Activated naive CD4-positive, alpha-beta T cell treated with anti-CD3 and anti-CD28 coated beads, Interleukin-2, amount 50 U/mL, for 24 hours (primary cell): Measurements from ENCODE around the gene DKKL1.

ENCODE experiments used
- H3K27ac Mint-ChIP-seq: one replicate; pipeline ENCODE4 v1.8.0; 2021; ENCODE audit warnings: mild to moderate bottlenecking, mixed read lengths
- H3K27me3 Mint-ChIP-seq: one replicate; pipeline ENCODE4 v1.8.0; 2021; ENCODE audit warnings: mixed read lengths
- H3K36me3 Mint-ChIP-seq: one replicate; pipeline ENCODE4 v1.8.0; 2021; ENCODE audit warnings: mixed read lengths
- H3K4me1 Mint-ChIP-seq: one replicate; pipeline ENCODE4 v1.8.0; 2021; ENCODE audit warnings: mixed read lengths
- H3K4me3 Mint-ChIP-seq: one replicate; pipeline ENCODE4 v1.8.0; 2021; ENCODE audit warnings: mild to moderate bottlenecking, mixed read lengths
- H3K9me3 Mint-ChIP-seq: one replicate; pipeline ENCODE4 v1.8.0; 2021; ENCODE audit warnings: mixed read lengths

The DKKL1 gene

DNA sequence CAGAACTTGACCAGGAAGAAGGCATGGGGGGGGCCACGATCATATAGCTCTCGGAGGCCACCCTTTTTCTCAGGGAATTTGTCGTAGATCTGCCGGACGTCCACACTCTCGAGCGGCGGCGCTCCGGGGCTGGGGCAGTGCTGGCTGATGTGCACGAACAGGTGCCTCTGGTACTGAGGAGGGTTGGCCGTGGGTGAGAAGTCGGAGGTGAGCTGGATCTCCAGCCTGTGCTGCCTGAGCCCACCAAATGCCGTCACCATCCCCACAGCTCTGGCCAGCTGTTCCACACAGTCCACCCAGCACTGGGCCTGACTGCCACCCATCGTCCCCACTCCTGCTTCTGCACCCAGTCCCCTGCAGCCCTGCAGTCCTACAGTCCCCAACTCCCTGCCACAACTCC is 16.5 kb upstream of the DKKL1 start:
- peaks cover 12% of the 10 kb centered on the region for H3K4me1 Mint-ChIP-seq
- no peak overlapping the region for H3K27ac Mint-ChIP-seq
- H3K4me3 Mint-ChIP-seq, result no peak overlapping the region
- H3K36me3 Mint-ChIP-seq, result no peaks in the 10 kb centered on the region
- H3K27me3 Mint-ChIP-seq, result no peaks in the 10 kb centered on the region
- H3K9me3 Mint-ChIP-seq, result no peaks in the 10 kb centered on the region

GRCh38 chr19:49347835-49348234 is 15.8 kb upstream of the DKKL1 start:
- H3K4me1 Mint-ChIP-seq, result peaks cover 9% of the 10 kb centered on the region
- no peaks in the 10 kb centered on the region for H3K36me3 Mint-ChIP-seq
- no peaks in the 10 kb centered on the region for H3K9me3 Mint-ChIP-seq
- H3K27ac Mint-ChIP-seq, result no peak overlapping the region
- H3K27me3 Mint-ChIP-seq, result no peaks in the 10 kb centered on the region
- no peak overlapping the region for H3K4me3 Mint-ChIP-seq

- H3K27ac Mint-ChIP-seq, result no peak overlapping the region
- H3K4me1 Mint-ChIP-seq, result peaks cover 6% of the 10 kb centered on the region
- no peaks in the 10 kb centered on the region for H3K36me3 Mint-ChIP-seq
- H3K27me3 Mint-ChIP-seq, result peaks cover 2% of the 10 kb centered on the region
- no peak overlapping the region for H3K4me3 Mint-ChIP-seq
- no peaks in the 10 kb centered on the region for H3K9me3 Mint-ChIP-seq
Measured at GRCh38 chr19:49348305-49349189, 15.1 kb upstream of the DKKL1 start.

GRCh38 chr19:49349567-49349966 is 14.1 kb upstream of the DKKL1 start:
- no peaks in the 10 kb centered on the region for H3K36me3 Mint-ChIP-seq
- no peak overlapping the region for H3K4me3 Mint-ChIP-seq
- H3K27me3 Mint-ChIP-seq, result peaks cover 2% of the 10 kb centered on the region
- peaks cover 5% of the 10 kb centered on the region for H3K4me1 Mint-ChIP-seq
- no peak overlapping the region for H3K27ac Mint-ChIP-seq
- H3K9me3 Mint-ChIP-seq, result no peaks in the 10 kb centered on the region

DNA sequence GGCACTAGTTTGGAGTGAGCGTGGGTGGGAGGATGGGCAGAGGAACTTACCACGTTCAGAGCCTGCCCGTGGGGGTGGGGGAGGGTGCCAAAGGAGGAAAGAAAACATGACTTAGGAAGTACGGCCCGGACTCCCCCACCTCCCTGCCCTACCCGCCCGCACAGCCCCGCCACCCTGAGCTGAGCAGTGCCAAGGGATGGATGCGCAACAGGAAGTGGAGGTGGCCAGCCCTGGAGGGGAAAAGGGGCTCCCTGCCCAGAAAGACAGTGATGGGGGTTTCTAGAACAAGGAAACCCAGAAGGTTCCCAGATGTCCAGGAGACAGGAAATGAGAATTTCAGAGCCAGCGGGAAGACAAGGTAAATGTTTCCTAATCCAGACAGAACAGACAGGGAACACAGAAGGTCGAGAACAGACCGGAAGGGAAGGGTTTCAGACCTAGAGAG is 7.7 kb upstream of the DKKL1 start:
- no peaks in the 10 kb centered on the region for H3K9me3 Mint-ChIP-seq
- H3K4me1 Mint-ChIP-seq, result peaks cover 19% of the 10 kb centered on the region
- H3K27me3 Mint-ChIP-seq, result peaks cover 4% of the 10 kb centered on the region
- H3K4me3 Mint-ChIP-seq, result no peak overlapping the region
- no peak overlapping the region for H3K27ac Mint-ChIP-seq
- H3K36me3 Mint-ChIP-seq, result no peaks in the 10 kb centered on the region

DNA sequence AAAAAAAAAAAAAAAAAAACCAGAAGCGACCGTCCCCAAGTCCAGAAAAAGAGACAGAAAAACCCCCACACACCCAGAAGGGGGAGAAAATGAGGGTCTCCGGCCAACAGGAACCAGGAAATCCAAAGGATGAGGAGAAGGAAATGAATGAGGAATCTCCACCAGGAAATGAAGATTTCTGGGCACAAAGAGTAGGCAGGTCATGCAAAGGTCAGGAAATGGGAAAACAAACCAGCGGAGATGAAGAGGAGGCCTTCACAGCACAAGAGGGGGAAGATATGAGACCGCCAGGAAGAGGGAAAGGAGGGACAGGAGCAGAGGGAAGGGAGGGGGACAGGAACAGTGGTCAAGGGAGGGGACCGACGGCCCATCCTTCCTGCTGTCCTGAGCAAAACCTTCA is 7.3 kb upstream of the DKKL1 start:
- peaks cover 22% of the 10 kb centered on the region for H3K4me1 Mint-ChIP-seq
- peaks cover 4% of the 10 kb centered on the region for H3K27me3 Mint-ChIP-seq
- H3K4me3 Mint-ChIP-seq, result no peak overlapping the region
- H3K27ac Mint-ChIP-seq, result no peak overlapping the region
- H3K9me3 Mint-ChIP-seq, result no peaks in the 10 kb centered on the region
- no peaks in the 10 kb centered on the region for H3K36me3 Mint-ChIP-seq

GRCh38 chr19:49357186-49357585 is 6.5 kb upstream of the DKKL1 start:
- no peak overlapping the region for H3K4me3 Mint-ChIP-seq
- H3K27ac Mint-ChIP-seq, result no peak overlapping the region
- no peaks in the 10 kb centered on the region for H3K9me3 Mint-ChIP-seq
- peaks cover 22% of the 10 kb centered on the region for H3K4me1 Mint-ChIP-seq
- H3K36me3 Mint-ChIP-seq, result no peaks in the 10 kb centered on the region
- H3K27me3 Mint-ChIP-seq, result peaks cover 4% of the 10 kb centered on the region

GRCh38 chr19:49359851-49360820 is 3.5 kb upstream of the DKKL1 start:
- H3K4me1 Mint-ChIP-seq, result peaks cover 22% of the 10 kb centered on the region
- H3K27me3 Mint-ChIP-seq, result peaks cover 7% of the 10 kb centered on the region
- no peak overlapping the region for H3K4me3 Mint-ChIP-seq

GRCh38 chr19:49361438-49362047 is 2.1 kb upstream of the DKKL1 start:
- Mint-ChIP-seq H3K9me3 (no peaks in the 10 kb centered on the region), H3K27ac (no peak overlapping the region)

More at GRCh38 chr19:49359851-49360820, 3.5 kb upstream of the DKKL1 start:
- Mint-ChIP-seq H3K27ac (no peak overlapping the region), H3K36me3 (no peaks in the 10 kb centered on the region), H3K9me3 (no peaks in the 10 kb centered on the region)

DNA sequence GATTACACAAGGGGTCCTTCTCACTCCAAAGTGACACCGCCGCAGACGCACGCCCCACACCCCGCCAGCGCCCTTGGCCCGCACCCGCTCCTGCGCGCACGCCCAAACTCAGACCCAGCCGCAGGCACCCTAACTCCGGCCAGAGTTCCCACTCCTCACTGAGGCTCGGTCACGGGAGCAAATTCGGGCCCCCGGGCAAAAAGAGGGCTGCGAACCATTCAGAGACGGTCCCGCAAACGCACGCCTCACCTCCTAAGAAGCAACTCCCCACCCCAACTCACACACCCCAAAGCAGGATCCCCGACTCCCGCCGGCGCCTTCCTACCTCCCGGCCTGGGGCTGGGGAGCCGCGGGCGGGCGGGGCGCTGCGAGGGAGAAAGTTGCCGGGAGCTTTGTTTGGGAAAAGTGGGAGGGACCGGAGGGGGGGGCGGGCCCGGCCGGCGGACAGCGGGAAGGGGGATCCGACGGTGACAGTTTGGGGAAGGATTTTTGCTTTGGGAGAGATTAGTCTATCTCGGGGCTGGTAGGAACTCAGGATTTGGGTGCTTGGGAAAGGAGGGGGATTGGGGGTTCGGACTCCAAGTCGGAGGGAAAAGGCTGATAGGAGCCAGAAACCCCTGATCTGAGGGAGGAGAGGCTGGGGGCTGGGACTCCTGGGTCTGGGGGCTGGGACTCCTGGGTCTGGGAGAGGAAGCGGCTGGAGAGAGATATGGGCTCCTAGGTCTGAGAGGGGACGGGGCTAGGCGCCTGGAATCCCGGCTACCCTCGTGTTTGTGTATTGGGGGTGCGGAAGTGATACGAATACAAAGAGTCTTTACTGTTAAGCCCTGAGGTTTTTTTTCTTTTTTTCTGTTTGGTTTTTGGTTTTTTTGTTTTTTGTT is 1.4 kb upstream of the DKKL1 start, which contains the start of gene TEAD2:
TEAD2 (minus strand) TSS at position 369 of the 881 bp plus-strand sequence. CDS start 2,341 bp downstream, outside the sequence.
- H3K4me3 Mint-ChIP-seq, result peak within 1 kb of the TSS; percentile 43
- no peaks in the 10 kb centered on the region for H3K9me3 Mint-ChIP-seq
- H3K36me3 Mint-ChIP-seq, result no peaks in the 10 kb centered on the region
- peaks cover 4% of the 10 kb centered on the region for H3K27me3 Mint-ChIP-seq
- H3K4me1 Mint-ChIP-seq, result peaks cover 7% of the 10 kb centered on the region
- H3K27ac Mint-ChIP-seq, result no peak within 1 kb of the TSS

More at GRCh38 chr19:49361438-49362047, 2.1 kb upstream of the DKKL1 start:
- H3K36me3 Mint-ChIP-seq, result no peaks in the 10 kb centered on the region
- H3K27me3 Mint-ChIP-seq, result peaks cover 4% of the 10 kb centered on the region
- H3K4me1 Mint-ChIP-seq, result peaks cover 11% of the 10 kb centered on the region
- H3K4me3 Mint-ChIP-seq, result peak overlapping the region; percentile 43

GRCh38 chr19:49362929-49363267 is 779 bp upstream of the DKKL1 start:
- Mint-ChIP-seq H3K36me3 (no peaks in the 10 kb centered on the region), H3K4me3 (no peak overlapping the region), H3K27ac (no peak overlapping the region), H3K9me3 (no peaks in the 10 kb centered on the region), H3K27me3 (peaks cover 4% of the 10 kb centered on the region), H3K4me1 (peaks cover 7% of the 10 kb centered on the region)

- Mint-ChIP-seq H3K4me3 (no peak overlapping the region), H3K27me3 (peaks cover 4% of the 10 kb centered on the region), H3K36me3 (no peaks in the 10 kb centered on the region), H3K9me3 (no peaks in the 10 kb centered on the region), H3K27ac (peak overlapping the region; percentile 59), H3K4me1 (peaks cover 7% of the 10 kb centered on the region)
Measured at GRCh38 chr19:49364083-49364737, 533 bp downstream of the DKKL1 start.

- H3K4me1 Mint-ChIP-seq, result peaks cover 2% of the 10 kb centered on the region
- no peaks in the 10 kb centered on the region for H3K36me3 Mint-ChIP-seq
- H3K27me3 Mint-ChIP-seq, result peaks cover 4% of the 10 kb centered on the region
- H3K9me3 Mint-ChIP-seq, result no peaks in the 10 kb centered on the region
- no peak overlapping the region for H3K4me3 Mint-ChIP-seq
- H3K27ac Mint-ChIP-seq, result no peak overlapping the region
Measured at GRCh38 chr19:49366110-49366509, 2.4 kb downstream of the DKKL1 start.

DNA sequence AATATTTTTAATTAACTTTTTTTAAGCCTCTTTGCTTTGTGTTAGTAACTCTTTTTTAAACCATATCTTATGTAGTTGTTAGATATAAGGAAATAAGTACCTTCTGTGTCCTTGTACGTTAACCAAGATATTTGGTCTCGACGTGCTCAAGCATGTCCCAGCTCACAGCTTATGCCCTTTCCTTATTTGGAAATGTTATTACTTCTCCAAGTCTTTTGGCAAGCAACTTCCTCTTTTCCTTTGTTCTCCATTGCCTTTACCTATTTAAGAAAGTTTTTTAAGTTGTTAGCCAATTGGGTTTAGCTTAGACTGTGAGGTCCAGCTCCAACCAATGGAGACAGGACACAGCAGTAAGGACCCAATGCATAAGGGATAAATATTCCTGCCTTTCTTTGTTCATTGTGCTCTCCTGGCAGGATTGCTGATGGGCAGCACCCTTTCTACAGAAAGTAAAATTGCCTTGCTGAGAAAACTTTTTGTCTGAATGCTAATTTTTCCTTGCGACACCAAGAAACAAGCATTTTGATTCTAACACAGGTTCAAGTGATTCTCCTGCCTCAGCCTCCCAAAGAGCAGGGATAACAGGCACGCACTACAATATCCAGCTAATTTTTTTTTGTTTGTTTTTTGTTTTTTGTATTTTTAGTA is 5.2 kb downstream of the DKKL1 start:
- Mint-ChIP-seq H3K9me3 (no peaks in the 10 kb centered on the region), H3K4me1 (no peaks in the 10 kb centered on the region), H3K27ac (no peak overlapping the region), H3K4me3 (no peak overlapping the region), H3K27me3 (peaks cover 4% of the 10 kb centered on the region), H3K36me3 (no peaks in the 10 kb centered on the region)
